Keratinocyte (primary cell): ENCODE data around the gene GLI3.

Experiments used
- CTCF ChIP-seq, 3 experiments: IDR thresholded peaks in 1 of 3; conservative IDR thresholded peaks in 1 of 3; optimal IDR thresholded peaks in 1 of 3; 2 replicates in 2 of 3; 3 replicates in 1 of 3; pipeline versions ENCODE3 to v1.5.1; 2011; ENCODE audit warnings: low read length in 3 of 3, mild to moderate bottlenecking in 3 of 3, moderate library complexity in 2 of 3, control low read depth in 1 of 3, inconsistent platforms in 1 of 3; ENCODE audit not compliant: insufficient read depth in 2 of 3; ENCODE audit errors: extremely low read depth in 1 of 3
- EZH2 ChIP-seq: IDR thresholded peaks from one replicate; pipeline ENCODE4 v1.6.1; 2012; ENCODE audit warnings: inconsistent platforms, mild to moderate bottlenecking, low read length, moderate library complexity

DNA sequence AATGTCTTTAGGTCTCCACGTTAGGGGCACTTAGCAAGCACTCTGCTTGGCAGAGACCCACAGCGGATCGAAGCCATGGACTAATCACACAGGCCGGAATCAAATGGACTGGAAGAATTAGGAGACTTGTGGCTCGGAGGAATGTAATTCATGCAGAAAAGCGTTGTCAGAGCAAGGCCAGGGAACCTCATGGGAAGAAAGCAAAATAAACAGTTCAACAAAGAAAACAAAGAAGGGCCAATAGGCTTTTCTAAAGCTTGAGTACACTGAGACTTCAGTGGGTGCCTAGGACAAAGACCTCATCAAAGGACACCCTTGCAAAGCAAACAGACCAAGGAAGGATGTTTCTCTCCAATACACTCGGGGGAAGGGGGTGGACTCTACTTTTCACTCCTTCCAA lies 171.1 kb downstream of the GLI3 start:
- TF ChIP-seq CTCF (optimal IDR thresholded peaks at IDR 0.05 in 1 of 3, IDR thresholded peaks at IDR 0.05 in 1 of 3, conservative IDR thresholded peaks at IDR 0.05 in 1 of 3; ENCODE audit: extremely low read depth in 1 of 3, insufficient read depth in 2 of 3, low read length in 3 of 3) (no peak), EZH2 (no peak)
